Effector memory CD8-positive, alpha-beta T cell (primary cell): Measurements from ENCODE around the gene BIRC7.
A peak's percentile ranks its signal among the peaks of the same experiment; 100 is the strongest.

ENCODE experiments used
- ATAC-seq: fragments of 150-1000 bp; cut with Tn5 transposase; replicated peaks from 2 replicates; pipeline ENCODE4 v1.10.0; 2021; ENCODE audit warnings: mild to moderate bottlenecking, moderate library complexity
- DNase-seq, 3 experiments: peaks; one replicate each; pipeline ENCODE4 v3.0.0; 2021
- H3K27ac Mint-ChIP-seq, 2 donors: one replicate each; pipeline ENCODE4 v1.8.0; 2022; ENCODE audit warnings: mild to moderate bottlenecking in 2 of 2, mixed read lengths in 2 of 2, moderate library complexity in 2 of 2
- H3K27me3 Mint-ChIP-seq, 2 donors: one replicate each; pipeline ENCODE4 v1.8.0; 2022; ENCODE audit warnings: mixed read lengths in 2 of 2
- H3K36me3 Mint-ChIP-seq: one replicate; pipeline ENCODE4 v1.8.0; 2022; ENCODE audit warnings: mild to moderate bottlenecking, moderate library complexity, mixed read lengths; ENCODE audit not compliant: insufficient read depth
- H3K4me1 Mint-ChIP-seq, 2 donors: one replicate each; pipeline ENCODE4 v1.8.0; 2022; ENCODE audit warnings: low read depth in 2 of 2, mixed read lengths in 2 of 2
- H3K4me3 Mint-ChIP-seq, 2 donors: one replicate each; pipeline ENCODE4 v1.8.0; 2022; ENCODE audit warnings: mild to moderate bottlenecking in 2 of 2, mixed read lengths in 2 of 2, moderate library complexity in 2 of 2
- H3K9me3 Mint-ChIP-seq, 2 donors: one replicate each; pipeline ENCODE4 v1.8.0; 2022; ENCODE audit warnings: mixed read lengths in 2 of 2

The BIRC7 gene

DNA sequence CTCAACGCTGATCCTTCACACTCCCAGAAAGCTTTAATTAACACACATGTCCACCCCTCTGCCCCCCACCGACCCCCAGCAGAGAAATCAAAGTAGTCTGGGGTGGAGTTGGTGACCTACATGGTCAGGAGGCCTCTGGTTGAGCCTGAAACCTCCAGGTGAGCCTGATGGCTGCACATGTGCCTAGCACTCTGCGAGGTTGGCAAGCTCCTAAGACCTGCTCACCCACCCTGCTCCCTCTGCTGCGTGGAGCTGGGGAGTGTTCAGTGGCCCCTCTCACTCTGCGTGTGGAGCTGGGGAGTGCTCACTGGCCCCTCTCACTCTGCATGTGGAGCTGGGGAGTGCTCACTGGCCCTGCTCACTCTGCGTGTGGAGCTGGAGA, 11.9 kb upstream of the BIRC7 start:
- DNase-seq (no peak), ATAC-seq (no peak)
- Mint-ChIP-seq H3K9me3 (no peaks in the 10 kb centered on the region), H3K4me3 (no peak overlapping the region), H3K4me1 (peaks cover 0 to 3% of the 10 kb centered on the region in 2 donors), H3K27me3 (peaks cover 14 to 31% of the 10 kb centered on the region in 2 donors), H3K36me3 (no peaks in the 10 kb centered on the region), H3K27ac (no peak overlapping the region)

DNA sequence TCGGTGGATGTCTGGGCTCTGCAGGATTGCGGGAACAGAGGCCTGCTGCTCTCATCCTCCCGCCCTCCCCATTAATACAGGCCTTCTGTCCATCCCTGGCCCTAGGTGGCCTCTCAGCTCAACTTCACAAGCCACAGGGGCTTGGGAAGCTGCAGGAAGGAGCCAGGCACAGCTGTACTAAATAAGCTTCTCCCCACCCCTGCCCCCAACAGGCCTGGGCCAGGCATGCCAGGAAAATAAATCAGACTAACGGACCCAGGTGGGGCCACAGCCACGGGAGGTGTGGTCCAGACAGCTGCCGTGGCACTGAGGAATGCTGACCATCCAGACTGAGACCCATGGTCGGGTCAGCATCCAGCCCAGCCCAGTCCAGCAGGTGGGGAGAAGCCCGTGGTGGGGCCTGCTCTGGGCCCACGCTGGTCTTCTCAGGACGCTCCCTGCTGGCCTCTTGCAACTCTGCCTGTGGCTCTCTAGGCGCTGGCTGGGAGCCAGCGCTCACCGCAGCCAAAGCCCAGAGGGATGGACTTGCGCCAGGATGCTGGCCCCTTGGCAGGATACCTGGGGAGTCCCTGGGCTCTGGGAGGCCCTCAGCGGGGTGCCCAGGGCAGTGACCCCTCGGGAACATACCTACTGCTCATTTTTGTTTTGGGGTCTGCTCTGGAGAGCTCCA, 11.2 kb upstream of the BIRC7 start:
- ATAC-seq (no peak), DNase-seq (no peak)
- Mint-ChIP-seq H3K4me1 (peaks cover 0 to 3% of the 10 kb centered on the region in 2 donors), H3K27me3 (peaks cover 21 to 38% of the 10 kb centered on the region in 2 donors), H3K27ac (no peak overlapping the region), H3K4me3 (no peak overlapping the region), H3K9me3 (no peaks in the 10 kb centered on the region), H3K36me3 (no peaks in the 10 kb centered on the region)

DNA sequence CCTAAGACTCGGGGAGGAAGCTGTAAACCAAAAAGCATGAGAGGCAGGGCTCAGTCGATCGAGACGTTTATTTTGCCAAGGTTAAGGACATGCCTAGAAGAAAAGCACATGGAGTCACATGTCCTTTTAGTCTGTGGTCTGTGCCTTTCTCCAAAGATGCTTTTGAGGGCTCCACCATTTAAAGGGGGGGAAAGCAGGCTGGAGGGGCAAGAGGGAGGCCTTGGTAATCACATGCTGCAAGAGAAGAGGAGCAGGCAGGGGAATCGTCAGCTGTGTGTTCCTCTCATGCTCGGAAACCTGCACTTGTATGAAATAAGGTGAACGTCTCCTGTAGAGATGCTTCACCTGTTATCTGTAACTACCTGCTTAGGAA, 10.6 kb upstream of the BIRC7 start:
- H3K4me1 Mint-ChIP-seq: peaks cover 0 to 3% of the 10 kb centered on the region in 2 donors
- no peaks in the 10 kb centered on the region for H3K36me3 Mint-ChIP-seq
- no peaks in the 10 kb centered on the region for H3K9me3 Mint-ChIP-seq
- ATAC-seq (no peak), DNase-seq (no peak)
- H3K27ac Mint-ChIP-seq: no peak overlapping the region
- peaks cover 24 to 38% of the 10 kb centered on the region in 2 donors for H3K27me3 Mint-ChIP-seq
- no peak overlapping the region for H3K4me3 Mint-ChIP-seq

DNA sequence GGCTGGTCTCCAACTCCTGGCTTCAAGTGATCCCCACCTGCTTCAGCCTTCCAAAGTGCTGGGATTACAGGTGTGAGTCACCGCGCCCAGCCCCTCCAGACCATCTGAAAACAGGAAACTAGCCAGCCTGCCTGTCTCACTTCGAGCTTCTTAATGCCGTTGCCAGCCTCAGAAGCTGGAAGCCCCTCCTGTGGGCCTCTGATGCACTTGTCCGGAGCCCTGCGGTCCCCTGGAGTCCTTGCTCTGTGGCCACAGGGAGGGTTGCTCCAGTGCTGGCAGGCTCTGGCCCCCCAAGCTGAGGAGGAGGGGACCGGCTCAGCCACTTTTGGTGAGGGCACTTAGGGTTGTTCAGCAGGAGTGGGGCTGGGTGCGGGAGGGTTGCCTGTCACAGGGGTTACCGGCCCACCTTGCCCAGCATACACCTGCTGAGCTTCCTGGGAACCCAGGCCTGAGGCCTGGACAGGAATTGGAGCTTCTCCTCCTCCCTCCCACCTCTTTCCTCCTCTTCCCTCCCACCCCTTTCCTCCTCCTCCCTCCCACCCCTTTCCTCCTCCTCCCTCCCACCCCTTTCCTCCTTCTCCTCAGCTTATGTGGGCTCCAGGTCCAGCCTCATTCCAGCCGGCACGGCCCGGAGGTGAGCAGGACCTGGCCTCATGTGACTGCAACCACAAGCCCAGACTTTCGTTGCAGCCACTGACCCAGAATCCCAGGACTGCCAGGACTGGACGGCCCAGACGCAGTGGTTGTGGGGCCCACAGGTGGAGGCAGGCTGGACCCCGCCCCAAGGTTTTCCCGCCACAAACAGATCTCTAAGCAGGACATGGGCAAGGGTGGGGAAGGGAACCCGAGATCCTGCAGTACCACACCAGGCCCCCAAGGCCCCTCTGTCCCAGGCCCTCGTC, 9.4 kb upstream of the BIRC7 start:
- Mint-ChIP-seq H3K4me3 (no peak overlapping the region), H3K9me3 (no peaks in the 10 kb centered on the region), H3K36me3 (no peaks in the 10 kb centered on the region), H3K27me3 (peaks cover 27 to 38% of the 10 kb centered on the region in 2 donors), H3K4me1 (peaks cover 3% of the 10 kb centered on the region in 2 donors), H3K27ac (no peak overlapping the region)
- no peak for DNase-seq
- no peak for ATAC-seq

DNA sequence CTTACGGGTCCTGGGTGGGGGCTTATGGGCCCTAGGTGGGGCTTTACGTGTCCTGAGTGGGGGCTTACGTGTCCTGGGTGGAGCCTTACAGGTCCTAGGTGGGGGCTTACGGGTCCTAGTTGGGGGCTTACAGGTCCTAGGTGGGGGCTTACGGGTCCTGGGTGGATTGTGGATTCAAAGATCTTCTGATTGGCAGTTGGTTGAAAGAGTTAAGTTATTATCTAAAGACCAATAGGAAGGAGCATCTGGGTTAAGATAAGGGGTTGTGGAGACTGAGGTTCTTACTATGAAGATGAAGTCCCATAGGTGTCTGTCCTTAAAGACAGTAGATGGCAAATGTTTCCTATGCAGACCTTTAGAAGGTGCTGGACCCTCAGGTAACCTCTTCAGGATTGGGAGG, 8.4 kb upstream of the BIRC7 start:
- Mint-ChIP-seq H3K27ac (no peak overlapping the region), H3K4me1 (peaks cover 3% of the 10 kb centered on the region in 2 donors), H3K9me3 (no peaks in the 10 kb centered on the region), H3K36me3 (no peaks in the 10 kb centered on the region), H3K27me3 (peaks cover 35 to 45% of the 10 kb centered on the region in 2 donors), H3K4me3 (no peak overlapping the region)
- ATAC-seq: no peak
- DNase-seq: no peak

DNA sequence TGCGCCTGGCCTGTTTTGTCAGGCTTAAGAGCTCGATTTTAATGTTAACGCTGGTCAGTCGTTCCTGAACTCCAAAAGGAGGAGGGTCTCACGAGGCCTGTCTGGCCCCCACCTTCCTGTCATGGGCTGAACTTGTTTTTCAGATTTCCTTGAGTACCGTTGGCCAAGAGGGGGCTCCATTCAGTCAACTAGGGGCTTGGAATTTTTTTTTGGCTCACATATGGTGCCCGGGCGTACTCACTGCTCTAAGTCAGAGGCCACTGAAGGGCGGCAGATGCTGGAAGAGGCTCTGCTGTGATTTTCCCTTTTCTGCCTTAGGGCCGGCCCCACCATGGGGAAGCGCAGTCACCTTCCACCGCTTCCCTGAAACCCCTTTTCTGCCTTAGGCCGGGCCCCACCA, 6.9 kb upstream of the BIRC7 start:
- DNase-seq (no peak), ATAC-seq (no peak)
- Mint-ChIP-seq H3K4me1 (peaks cover 0 to 3% of the 10 kb centered on the region in 2 donors), H3K36me3 (no peaks in the 10 kb centered on the region), H3K27me3 (peaks cover 37 to 56% of the 10 kb centered on the region in 2 donors), H3K4me3 (no peak overlapping the region), H3K9me3 (no peaks in the 10 kb centered on the region), H3K27ac (no peak overlapping the region)

DNA sequence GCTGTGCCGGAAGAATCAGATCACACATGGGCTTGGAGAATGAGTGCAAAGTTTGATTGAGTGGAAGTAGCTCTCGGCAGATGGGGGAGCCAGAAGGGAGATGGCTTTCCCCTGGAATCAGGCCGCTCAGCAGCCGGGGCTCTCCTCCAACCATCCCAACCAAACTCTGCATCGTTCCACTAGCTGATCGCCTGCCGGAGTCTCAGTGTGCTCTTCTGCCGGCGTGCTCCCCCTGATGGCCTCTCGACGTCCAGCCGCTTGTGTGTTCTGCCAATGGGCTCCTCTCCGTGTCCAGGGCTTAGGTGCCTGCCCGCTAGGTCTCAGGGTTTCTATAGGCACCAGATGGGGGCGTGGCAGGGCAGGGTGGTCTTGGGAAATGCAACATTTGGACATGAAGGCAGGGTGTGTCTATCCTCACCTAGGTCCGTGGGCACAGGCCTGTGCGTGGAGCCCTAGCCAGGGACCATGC, 4.9 kb upstream of the BIRC7 start:
- DNase-seq (no peak), ATAC-seq (no peak)
- Mint-ChIP-seq H3K27me3 (peaks cover 37 to 57% of the 10 kb centered on the region in 2 donors), H3K36me3 (no peaks in the 10 kb centered on the region), H3K9me3 (no peaks in the 10 kb centered on the region), H3K4me3 (no peak overlapping the region), H3K27ac (no peak overlapping the region), H3K4me1 (peaks cover 4% of the 10 kb centered on the region in 2 donors)

DNA sequence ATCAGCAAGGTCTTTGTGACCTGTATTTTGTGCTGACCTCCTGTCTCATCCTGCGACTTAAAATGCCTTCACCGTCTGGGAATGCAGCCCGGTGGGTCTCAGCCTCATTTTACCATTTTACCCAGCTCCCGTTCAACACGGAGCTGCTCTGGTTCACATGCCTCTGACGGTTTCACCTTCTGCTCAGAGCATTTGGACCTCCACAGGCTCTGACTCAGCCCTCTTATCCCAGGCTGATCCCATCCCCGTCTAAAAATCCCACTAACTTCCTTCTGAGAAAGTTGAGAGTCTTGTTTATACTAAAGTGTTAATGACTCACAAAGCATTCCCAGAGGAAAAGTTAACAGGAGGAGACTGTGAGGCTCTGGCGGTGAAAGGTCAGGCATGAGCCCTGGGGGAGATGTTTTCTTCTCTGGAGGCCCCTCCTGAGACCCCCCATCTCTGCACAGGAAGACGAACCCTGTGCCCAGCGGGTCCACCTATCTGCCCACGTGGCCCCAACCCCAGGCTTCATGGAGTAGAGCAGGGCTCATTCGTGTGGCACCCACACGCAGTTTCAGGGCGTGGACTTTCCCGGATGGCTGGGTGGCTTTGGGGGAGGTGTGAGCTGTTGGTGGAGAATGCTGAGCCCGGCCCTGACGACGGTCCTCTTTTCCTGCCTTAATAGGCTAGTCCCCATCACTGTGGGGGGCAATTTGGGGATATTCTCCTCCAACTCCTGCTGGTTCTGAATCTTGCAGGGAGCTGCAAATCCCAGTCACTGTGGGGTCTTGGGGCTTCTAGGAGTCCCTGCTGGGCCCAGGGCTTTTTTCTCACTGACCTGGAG, 3.3 kb upstream of the BIRC7 start:
- Mint-ChIP-seq H3K27me3 (peaks cover 37 to 57% of the 10 kb centered on the region in 2 donors), H3K36me3 (no peaks in the 10 kb centered on the region), H3K27ac (no peak overlapping the region), H3K4me1 (peaks cover 4% of the 10 kb centered on the region in 2 donors), H3K9me3 (no peaks in the 10 kb centered on the region), H3K4me3 (no peak overlapping the region)
- ATAC-seq (no peak), DNase-seq (no peak)

DNA sequence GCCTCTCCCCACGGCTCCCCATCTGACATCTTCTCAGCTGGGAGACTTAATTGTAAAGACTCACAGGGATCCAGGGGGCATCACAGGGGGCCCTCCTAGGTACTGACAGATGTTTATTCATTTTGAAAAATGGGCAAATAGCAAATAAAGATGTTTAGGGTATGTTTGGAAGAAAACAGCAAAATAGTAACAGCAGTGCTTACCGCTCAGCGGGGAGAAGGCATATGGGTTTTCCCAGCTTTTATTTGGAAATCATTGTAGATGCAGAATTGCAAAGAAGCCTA, 2.7 kb upstream of the BIRC7 start:
- H3K4me1 Mint-ChIP-seq: peaks cover 4% of the 10 kb centered on the region in 2 donors
- ATAC-seq: no peak
- no peaks in the 10 kb centered on the region for H3K9me3 Mint-ChIP-seq
- H3K27ac Mint-ChIP-seq: no peak overlapping the region
- H3K36me3 Mint-ChIP-seq: no peaks in the 10 kb centered on the region
- DNase-seq: no peak
- H3K4me3 Mint-ChIP-seq: no peak overlapping the region
- H3K27me3 Mint-ChIP-seq: peaks cover 37 to 57% of the 10 kb centered on the region in 2 donors

DNA sequence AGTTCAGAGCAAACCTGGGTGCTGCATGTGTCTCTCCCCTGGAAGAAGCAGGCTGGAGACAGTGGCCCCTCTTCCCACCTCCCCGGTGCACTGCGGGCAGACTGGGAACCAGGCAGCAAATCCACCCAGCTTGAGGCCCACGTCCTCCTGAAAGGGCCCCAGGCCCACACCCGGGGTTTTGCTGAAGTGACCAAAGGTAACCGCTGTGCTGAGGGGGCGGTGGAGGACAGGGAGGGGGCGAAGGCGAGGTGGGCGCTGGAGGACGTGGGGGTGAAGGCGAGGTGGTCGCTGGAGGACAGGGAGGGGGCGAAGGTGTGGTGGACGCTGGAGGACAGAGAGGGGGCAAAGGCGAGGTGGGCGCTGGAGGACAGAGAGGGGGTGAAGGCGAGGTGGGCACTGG, 1.8 kb upstream of the BIRC7 start:
- H3K36me3 Mint-ChIP-seq: no peaks in the 10 kb centered on the region
- DNase-seq (no peak), ATAC-seq (no peak)
- H3K4me1 Mint-ChIP-seq: peaks cover 4% of the 10 kb centered on the region in 2 donors
- peaks cover 31 to 50% of the 10 kb centered on the region in 2 donors for H3K27me3 Mint-ChIP-seq
- no peaks in the 10 kb centered on the region for H3K9me3 Mint-ChIP-seq
- H3K27ac Mint-ChIP-seq: no peak overlapping the region
- H3K4me3 Mint-ChIP-seq: no peak overlapping the region

DNA sequence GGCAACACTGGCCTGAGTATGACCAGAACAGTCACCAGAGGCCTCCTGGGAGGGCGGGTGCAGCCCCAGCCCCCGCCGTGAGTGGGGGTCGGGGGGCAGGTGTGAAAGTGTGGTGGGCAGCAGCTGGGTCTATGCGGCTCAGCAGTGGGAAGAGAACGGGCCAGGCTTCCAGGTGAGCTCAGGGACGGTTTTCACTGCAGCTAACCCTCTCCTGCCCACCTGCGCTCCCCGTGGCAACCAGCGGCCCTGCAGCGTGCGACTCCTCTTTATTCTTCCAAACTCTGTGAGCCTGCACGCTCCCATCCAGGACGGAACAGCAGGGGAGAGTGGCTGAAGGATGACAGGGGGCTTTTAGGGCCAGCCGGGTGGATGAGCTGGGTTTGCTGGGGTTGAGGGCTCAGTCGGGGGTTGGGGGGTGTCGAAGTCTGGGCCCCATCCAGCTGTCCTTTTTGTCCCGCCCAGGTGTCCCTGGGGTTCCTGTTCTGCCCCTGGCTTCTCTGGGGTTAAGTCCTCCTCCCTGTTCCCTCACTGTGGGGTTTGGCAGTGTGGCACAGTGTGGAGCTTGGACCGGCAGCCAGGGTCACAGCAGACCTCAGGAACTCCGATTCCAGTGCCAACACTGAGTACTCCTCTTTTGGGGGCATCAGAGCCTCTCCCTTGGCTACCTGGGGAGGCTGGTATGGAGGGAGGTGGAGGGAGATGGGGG, 859 bp upstream of the BIRC7 start:
- ATAC-seq (no peak), DNase-seq (no peak)
- H3K9me3 Mint-ChIP-seq: no peaks in the 10 kb centered on the region
- H3K27me3 Mint-ChIP-seq: peaks cover 23 to 41% of the 10 kb centered on the region in 2 donors
- H3K4me1 Mint-ChIP-seq: peaks cover 4% of the 10 kb centered on the region in 2 donors
- peak overlapping the region in 1 of 2 donors; percentile 38 for H3K4me3 Mint-ChIP-seq
- no peaks in the 10 kb centered on the region for H3K36me3 Mint-ChIP-seq
- no peak overlapping the region for H3K27ac Mint-ChIP-seq

DNA sequence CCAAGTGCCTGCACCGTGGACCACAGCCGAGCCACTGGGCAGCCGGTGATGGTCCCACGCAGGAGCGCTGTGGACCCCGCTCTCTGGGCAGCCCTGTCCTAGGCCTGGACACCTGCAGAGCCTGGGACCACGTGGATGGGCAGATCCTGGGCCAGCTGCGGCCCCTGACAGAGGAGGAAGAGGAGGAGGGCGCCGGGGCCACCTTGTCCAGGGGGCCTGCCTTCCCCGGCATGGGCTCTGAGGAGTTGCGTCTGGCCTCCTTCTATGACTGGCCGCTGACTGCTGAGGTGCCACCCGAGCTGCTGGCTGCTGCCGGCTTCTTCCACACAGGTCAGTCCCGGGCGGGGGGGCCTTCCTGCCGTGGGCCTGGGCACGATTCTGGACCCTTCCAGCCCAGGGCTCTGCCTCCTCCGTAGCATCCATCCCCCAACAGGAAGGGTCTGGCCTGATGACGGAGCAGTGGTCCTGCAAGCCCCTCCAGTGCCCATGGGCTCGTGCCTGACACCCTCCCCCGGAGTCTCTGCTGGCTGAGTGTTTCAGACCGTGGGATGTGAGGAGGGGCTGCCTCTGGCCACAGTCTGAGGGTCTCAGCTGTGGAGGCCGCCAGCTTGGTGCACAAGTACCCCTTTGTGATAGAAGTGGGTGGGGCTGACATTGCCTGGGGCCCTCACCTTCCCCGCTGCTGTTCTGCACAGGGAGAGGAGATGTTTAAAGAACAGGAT, 572 bp downstream of the BIRC7 start:
- peak overlapping the region; percentile 49 to 71 for H3K27ac Mint-ChIP-seq
- DNase-seq (no peak), ATAC-seq (no peak)
- H3K4me1 Mint-ChIP-seq: peaks cover 2 to 4% of the 10 kb centered on the region in 2 donors
- no peaks in the 10 kb centered on the region for H3K9me3 Mint-ChIP-seq
- H3K36me3 Mint-ChIP-seq: no peaks in the 10 kb centered on the region
- H3K27me3 Mint-ChIP-seq: peaks cover 10 to 26% of the 10 kb centered on the region in 2 donors
- no peak overlapping the region for H3K4me3 Mint-ChIP-seq
